ENCODE data around the gene ZFC3H1. TPM values are rescaled to one million over a fixed set of nuclear protein-coding genes. Genes with fewer than 3 reads are reported as not detected.
"Not testable (repeated sequence)": the region's sequence is repeated elsewhere in the genome, so short reads cannot be mapped to it uniquely, and the experiment has no call there.

Gene ZFC3H1
- total and polyA plus RNA-seq, 7 experiments from 2014 or later: 26.3 to 147 (median 122) TPM

- Histone ChIP-seq H3K4me1 (ENCODE audit: control insufficient read depth in 2 of 2, insufficient read depth in 2 of 2, low read length in 2 of 2) (no peaks in the 10 kb centered on the region), H3K36me3 (ENCODE audit: control insufficient read depth in 2 of 3, insufficient read depth in 3 of 3, low read length in 3 of 3) (no peaks in the 10 kb centered on the region), H3K27ac (ENCODE audit: low read depth, low read length) (no peak overlapping the region), H3K9me3 (ENCODE audit: control insufficient read depth in 2 of 3, low read length in 3 of 3) (no peaks in the 10 kb centered on the region), H3K4me3 (ENCODE audit: low read length) (no peak overlapping the region), H3K27me3 (ENCODE audit: control insufficient read depth in 2 of 2, insufficient read depth in 2 of 2, low read length in 2 of 2) (no peaks in the 10 kb centered on the region)
- ChIA-PET CTCF (no interaction called here), POLR2A (no interaction called here)
- DNase-seq (no peak), ATAC-seq (no peak)
- Mint-ChIP-seq H3K27ac (no peak overlapping the region), H3K9me3 (no peaks in the 10 kb centered on the region), H3K4me3 (no peak overlapping the region), H3K36me3 (no peaks in the 10 kb centered on the region), H3K27me3 (peaks cover 0 to 11% (median 6%) of the 10 kb centered on the region in 5 donors), H3K4me1 (peaks cover 0 to 5% (median 0%) of the 10 kb centered on the region in 7 donors)
- intact Hi-C loops (cut with micrococcal nuclease): no loop called here
Observed at GRCh38 chr12:71576496-71576895, 87.2 kb downstream of the ZFC3H1 start.

DNA sequence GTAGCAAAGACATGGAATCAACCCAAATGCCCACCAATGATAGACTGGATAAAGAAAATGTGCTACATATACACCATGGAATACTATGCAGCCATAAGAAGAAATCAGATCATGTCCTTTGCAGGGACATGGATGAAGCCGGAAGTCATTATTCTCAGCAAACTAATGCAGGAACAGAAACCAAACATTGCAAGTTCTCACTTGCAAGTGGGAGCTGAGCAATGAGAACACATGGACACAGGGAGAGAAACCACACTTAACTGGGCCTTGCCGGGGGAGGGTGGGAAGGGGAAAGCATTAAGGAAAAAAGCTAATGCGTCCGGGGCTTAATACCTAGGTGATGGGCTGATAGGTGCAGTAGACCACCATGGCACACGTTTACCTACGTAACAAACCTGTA is 93.8 kb downstream of the ZFC3H1 start:
- H3K27me3 ChIP-seq (ENCODE audit: control insufficient read depth in 2 of 2, insufficient read depth in 2 of 2, low read length in 2 of 2); H3K27ac ChIP-seq (ENCODE audit: low read depth, low read length); H3K36me3 Mint-ChIP-seq; ATAC-seq; H3K27ac Mint-ChIP-seq; CTCF ChIA-PET; H3K4me3 Mint-ChIP-seq; H3K9me3 Mint-ChIP-seq; DNase-seq; H3K9me3 ChIP-seq (ENCODE audit: control insufficient read depth in 2 of 3, low read length in 3 of 3); H3K36me3 ChIP-seq (ENCODE audit: control insufficient read depth in 2 of 3, insufficient read depth in 3 of 3, low read length in 3 of 3); intact Hi-C loops (cut with micrococcal nuclease); H3K4me1 Mint-ChIP-seq; H3K4me3 ChIP-seq (ENCODE audit: low read length); H3K4me1 ChIP-seq (ENCODE audit: control insufficient read depth in 2 of 2, insufficient read depth in 2 of 2, low read length in 2 of 2); POLR2A ChIA-PET: not testable (repeated sequence)
- H3K27me3 Mint-ChIP-seq: peaks cover 13 to 22% (median 19%) of the 10 kb centered on the region in 5 donors

DNA sequence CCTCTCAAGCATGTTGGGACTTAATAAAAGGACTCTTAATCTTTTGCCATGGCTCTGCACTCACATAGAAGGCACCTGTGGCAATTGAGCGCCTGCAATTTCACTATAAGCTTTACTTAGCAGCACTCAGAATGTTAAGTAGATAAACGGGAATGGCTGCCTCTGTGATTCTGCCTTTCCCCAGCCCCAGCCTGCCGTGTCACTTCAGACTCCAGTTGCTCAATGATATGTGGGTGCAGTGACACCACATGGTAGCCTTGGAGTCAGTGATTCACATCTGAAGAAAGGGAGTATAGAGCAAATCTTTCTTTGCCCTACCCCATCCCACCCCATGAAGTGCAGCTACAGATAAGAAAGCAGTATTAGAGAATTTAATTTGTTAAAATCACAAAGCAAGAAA is 96.1 kb downstream of the ZFC3H1 start:
- no peak for DNase-seq
- H3K4me3 ChIP-seq (ENCODE audit: low read length): no peak overlapping the region
- no peaks in the 10 kb centered on the region for H3K9me3 ChIP-seq (ENCODE audit: control insufficient read depth in 2 of 3, low read length in 3 of 3)
- H3K27me3 ChIP-seq (ENCODE audit: control insufficient read depth in 2 of 2, insufficient read depth in 2 of 2, low read length in 2 of 2): no peaks in the 10 kb centered on the region
- H3K27ac ChIP-seq (ENCODE audit: low read depth, low read length): no peak overlapping the region
- Mint-ChIP-seq H3K27ac (no peak overlapping the region), H3K4me1 (no peaks in the 10 kb centered on the region), H3K9me3 (peaks cover 0 to 2% (median 0%) of the 10 kb centered on the region in 11 donors), H3K27me3 (peaks cover 12 to 18% (median 13%) of the 10 kb centered on the region in 5 donors), H3K36me3 (no peaks in the 10 kb centered on the region), H3K4me3 (peak overlapping the region in 1 of 10 donors; percentile 3)
- ATAC-seq: no peak
- intact Hi-C loops (cut with micrococcal nuclease): no loop called here
- ChIA-PET CTCF (no interaction called here), POLR2A (no interaction called here)
- no peaks in the 10 kb centered on the region for H3K36me3 ChIP-seq (ENCODE audit: control insufficient read depth in 2 of 3, insufficient read depth in 3 of 3, low read length in 3 of 3)
- H3K4me1 ChIP-seq (ENCODE audit: control insufficient read depth in 2 of 2, insufficient read depth in 2 of 2, low read length in 2 of 2): no peaks in the 10 kb centered on the region

DNA sequence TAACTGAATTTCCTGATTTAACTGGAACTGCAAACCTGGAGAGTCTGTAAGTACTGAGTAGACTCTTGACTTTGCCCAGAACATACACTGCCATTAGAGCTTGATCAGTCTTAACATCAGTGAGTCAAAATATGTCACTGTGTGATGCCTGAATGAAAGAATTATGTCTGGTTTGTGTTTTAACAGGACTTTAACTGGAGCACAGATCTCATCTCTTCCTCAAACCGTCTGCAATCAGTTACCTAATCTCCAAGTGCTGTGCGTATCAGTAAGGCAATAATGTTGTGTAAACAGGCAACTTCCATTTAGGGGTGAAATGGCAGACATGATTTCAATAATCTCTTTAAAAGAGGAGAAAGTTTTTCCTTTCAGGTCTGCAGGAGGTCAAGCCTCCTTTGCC is 97.0 kb downstream of the ZFC3H1 start:
- Histone ChIP-seq H3K9me3 (ENCODE audit: control insufficient read depth in 2 of 3, low read length in 3 of 3) (no peaks in the 10 kb centered on the region), H3K4me1 (ENCODE audit: control insufficient read depth in 2 of 2, insufficient read depth in 2 of 2, low read length in 2 of 2) (no peaks in the 10 kb centered on the region), H3K4me3 (ENCODE audit: low read length) (no peak overlapping the region), H3K27ac (ENCODE audit: low read depth, low read length) (no peak overlapping the region), H3K27me3 (ENCODE audit: control insufficient read depth in 2 of 2, insufficient read depth in 2 of 2, low read length in 2 of 2) (no peaks in the 10 kb centered on the region), H3K36me3 (ENCODE audit: control insufficient read depth in 2 of 3, insufficient read depth in 3 of 3, low read length in 3 of 3) (no peaks in the 10 kb centered on the region)
- ChIA-PET POLR2A (no interaction called here), CTCF (no interaction called here)
- H3K9me3 Mint-ChIP-seq: peaks cover 0 to 2% (median 0%) of the 10 kb centered on the region in 11 donors
- H3K4me1 Mint-ChIP-seq: no peaks in the 10 kb centered on the region
- H3K27me3 Mint-ChIP-seq: peaks cover 9 to 18% (median 13%) of the 10 kb centered on the region in 5 donors
- intact Hi-C loops (cut with micrococcal nuclease): no loop called here
- no peak for DNase-seq
- H3K27ac Mint-ChIP-seq: no peak overlapping the region
- H3K36me3 Mint-ChIP-seq: no peaks in the 10 kb centered on the region
- ATAC-seq: no peak
- no peak overlapping the region for H3K4me3 Mint-ChIP-seq

GRCh38 chr12:71565535-71565934 is 98.1 kb downstream of the ZFC3H1 start:
- H3K36me3 Mint-ChIP-seq: no peaks in the 10 kb centered on the region
- peaks cover 9 to 18% (median 13%) of the 10 kb centered on the region in 5 donors for H3K27me3 Mint-ChIP-seq
- Histone ChIP-seq H3K4me1 (ENCODE audit: control insufficient read depth in 2 of 2, insufficient read depth in 2 of 2, low read length in 2 of 2) (no peaks in the 10 kb centered on the region), H3K27me3 (ENCODE audit: control insufficient read depth in 2 of 2, insufficient read depth in 2 of 2, low read length in 2 of 2) (no peaks in the 10 kb centered on the region), H3K9me3 (ENCODE audit: control insufficient read depth in 2 of 3, low read length in 3 of 3) (no peaks in the 10 kb centered on the region), H3K36me3 (ENCODE audit: control insufficient read depth in 2 of 3, insufficient read depth in 3 of 3, low read length in 3 of 3) (no peaks in the 10 kb centered on the region), H3K27ac (ENCODE audit: low read depth, low read length) (no peak overlapping the region), H3K4me3 (ENCODE audit: low read length) (no peak overlapping the region)
- POLR2A ChIA-PET: no interaction called here
- no peak overlapping the region for H3K4me3 Mint-ChIP-seq
- intact Hi-C loops (cut with micrococcal nuclease): no loop called here
- peaks cover 0 to 2% (median 0%) of the 10 kb centered on the region in 11 donors for H3K9me3 Mint-ChIP-seq
- H3K4me1 Mint-ChIP-seq: no peaks in the 10 kb centered on the region
- ATAC-seq (no peak), DNase-seq (no peak)
- no peak overlapping the region for H3K27ac Mint-ChIP-seq
- CTCF ChIA-PET: no interaction called here

DNA sequence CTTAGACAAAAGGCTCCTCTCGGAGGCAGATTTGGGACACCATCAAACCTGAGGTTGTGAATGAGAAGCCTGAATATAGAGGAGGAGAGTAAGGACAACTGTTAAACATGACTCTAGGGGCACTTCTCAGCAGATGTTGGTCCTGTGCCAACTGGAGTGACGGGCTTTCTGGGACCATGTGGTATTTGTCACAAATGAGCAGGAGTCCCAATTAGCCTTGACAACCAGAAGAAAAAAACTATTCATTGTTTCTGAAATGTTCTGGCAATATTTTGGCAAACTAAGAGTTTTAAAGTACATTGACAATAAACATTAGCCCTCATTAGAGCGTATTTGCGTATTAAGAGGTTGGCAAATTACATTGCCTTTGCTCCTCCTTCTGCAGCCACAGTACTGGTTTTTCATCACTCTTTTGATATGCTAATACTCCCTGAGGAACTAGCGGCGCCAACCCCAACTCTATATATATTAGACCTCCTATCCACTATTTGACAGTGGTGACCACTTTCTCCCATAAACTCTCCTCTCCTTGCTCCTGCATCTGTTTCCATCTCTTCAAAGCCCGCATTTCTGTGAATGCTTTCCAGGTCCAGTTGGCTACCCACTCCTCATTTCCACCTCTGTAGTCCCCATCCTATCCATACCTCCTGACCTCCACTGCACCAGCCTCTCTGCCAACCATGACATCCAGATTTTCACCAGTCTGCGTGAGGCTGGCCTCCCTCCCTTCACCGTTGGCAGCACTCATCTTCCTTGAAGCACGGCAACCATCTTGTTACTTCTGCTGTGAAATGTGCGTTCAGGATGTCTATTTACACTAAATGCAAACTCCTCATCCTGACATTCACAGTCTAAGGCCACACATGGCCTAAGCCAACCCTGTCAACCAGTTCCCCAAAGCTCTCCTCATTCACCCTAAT is 100.7 kb downstream of the ZFC3H1 start:
- ATAC-seq (no peak), DNase-seq (no peak)
- intact Hi-C loops (cut with micrococcal nuclease): no loop called here
- Histone ChIP-seq H3K4me3 (ENCODE audit: low read length) (no peak overlapping the region), H3K4me1 (ENCODE audit: control insufficient read depth in 2 of 2, insufficient read depth in 2 of 2, low read length in 2 of 2) (no peaks in the 10 kb centered on the region), H3K36me3 (ENCODE audit: control insufficient read depth in 2 of 3, insufficient read depth in 3 of 3, low read length in 3 of 3) (no peaks in the 10 kb centered on the region), H3K9me3 (ENCODE audit: control insufficient read depth in 2 of 3, low read length in 3 of 3) (no peaks in the 10 kb centered on the region), H3K27me3 (ENCODE audit: control insufficient read depth in 2 of 2, insufficient read depth in 2 of 2, low read length in 2 of 2) (no peaks in the 10 kb centered on the region), H3K27ac (ENCODE audit: low read depth, low read length) (no peak overlapping the region)
- Mint-ChIP-seq H3K27ac (no peak overlapping the region), H3K9me3 (peaks cover 0 to 2% (median 0%) of the 10 kb centered on the region in 11 donors), H3K27me3 (peaks cover 0 to 9% (median 2%) of the 10 kb centered on the region in 5 donors), H3K4me3 (no peak overlapping the region), H3K36me3 (no peaks in the 10 kb centered on the region), H3K4me1 (peaks cover 0 to 1% (median 0%) of the 10 kb centered on the region in 7 donors)
- CTCF ChIA-PET: no interaction called here
- POLR2A ChIA-PET: no interaction called here

Data from naive thymus-derived CD4-positive, alpha-beta T cell (primary cell).